ENCODE measurements around the gene MACF1.

The MACF1 gene

GRCh38 chr1:39268906-39269305 is 64.4 kb downstream of the MACF1 start:
- Histone ChIP-seq H3K4me3 (ENCODE audit: low read depth, low read length) (peak overlapping the region; percentile 37), H3K36me3 (ENCODE audit: control insufficient read depth, insufficient read depth, low read length) (peaks cover 7% of the 10 kb centered on the region; the same call in 1 of the 2 replicates), H3K9me3 (ENCODE audit: control insufficient read depth, insufficient read depth, low read length) (no peaks in the 10 kb centered on the region), H3K4me1 (ENCODE audit: control insufficient read depth, insufficient read depth, low read length) (peaks cover 59% of the 10 kb centered on the region), H3K27ac (ENCODE audit: low read depth, low read length) (peak overlapping the region; percentile 96), H3K9ac (ENCODE audit: low read depth, low read length) (peak overlapping the region; percentile 37; the same call in 1 of the 2 replicates), H3K27me3 (ENCODE audit: control insufficient read depth, insufficient read depth, low read length) (no peaks in the 10 kb centered on the region)

- Histone ChIP-seq H3K9ac (ENCODE audit: low read depth, low read length) (0 out of 2 replicates have a peak overlapping the region, but pooled peaks have one; percentile 11), H3K36me3 (ENCODE audit: control insufficient read depth, insufficient read depth, low read length) (peaks cover 7% of the 10 kb centered on the region; the same call in 1 of the 2 replicates), H3K27me3 (ENCODE audit: control insufficient read depth, insufficient read depth, low read length) (no peaks in the 10 kb centered on the region), H3K27ac (ENCODE audit: low read depth, low read length) (peak overlapping the region; percentile 96), H3K4me1 (ENCODE audit: control insufficient read depth, insufficient read depth, low read length) (peaks cover 59% of the 10 kb centered on the region), H3K4me3 (ENCODE audit: low read depth, low read length) (peak overlapping the region; percentile 37; the same call in 1 of the 2 replicates), H3K9me3 (ENCODE audit: control insufficient read depth, insufficient read depth, low read length) (no peaks in the 10 kb centered on the region)
Observed at GRCh38 chr1:39269349-39269748, 64.9 kb downstream of the MACF1 start.

GRCh38 chr1:39269791-39270342 is 65.4 kb downstream of the MACF1 start:
- H3K36me3 ChIP-seq (ENCODE audit: control insufficient read depth, insufficient read depth, low read length) = peaks cover 7% of the 10 kb centered on the region; the same call in 1 of the 2 replicates
- no peaks in the 10 kb centered on the region for H3K27me3 ChIP-seq (ENCODE audit: control insufficient read depth, insufficient read depth, low read length)
- peak overlapping the region; percentile 96 for H3K27ac ChIP-seq (ENCODE audit: low read depth, low read length)
- peak overlapping the region; percentile 37; the same call in 1 of the 2 replicates for H3K4me3 ChIP-seq (ENCODE audit: low read depth, low read length)
- 0 out of 2 replicates have a peak overlapping the region, but pooled peaks have one; percentile 11 for H3K9ac ChIP-seq (ENCODE audit: low read depth, low read length)
- H3K9me3 ChIP-seq (ENCODE audit: control insufficient read depth, insufficient read depth, low read length) = no peaks in the 10 kb centered on the region
- peaks cover 59% of the 10 kb centered on the region for H3K4me1 ChIP-seq (ENCODE audit: control insufficient read depth, insufficient read depth, low read length)

- H3K36me3 ChIP-seq (ENCODE audit: control insufficient read depth, insufficient read depth, low read length) = peaks cover 7% of the 10 kb centered on the region; the same call in 1 of the 2 replicates
- peaks cover 54% of the 10 kb centered on the region for H3K4me1 ChIP-seq (ENCODE audit: control insufficient read depth, insufficient read depth, low read length)
- peak overlapping the region; percentile 37; the same call in 1 of the 2 replicates for H3K4me3 ChIP-seq (ENCODE audit: low read depth, low read length)
- H3K9me3 ChIP-seq (ENCODE audit: control insufficient read depth, insufficient read depth, low read length) = no peaks in the 10 kb centered on the region
- no peak overlapping the region for H3K27ac ChIP-seq (ENCODE audit: low read depth, low read length)
- no peak overlapping the region for H3K9ac ChIP-seq (ENCODE audit: low read depth, low read length)
- H3K27me3 ChIP-seq (ENCODE audit: control insufficient read depth, insufficient read depth, low read length) = no peaks in the 10 kb centered on the region
Observed at GRCh38 chr1:39270368-39270767, 65.9 kb downstream of the MACF1 start.

GRCh38 chr1:39272027-39272797 is 67.7 kb downstream of the MACF1 start:
- H3K36me3 ChIP-seq (ENCODE audit: control insufficient read depth, insufficient read depth, low read length) = peaks cover 7% of the 10 kb centered on the region; the same call in 1 of the 2 replicates
- no peaks in the 10 kb centered on the region for H3K27me3 ChIP-seq (ENCODE audit: control insufficient read depth, insufficient read depth, low read length)
- H3K9me3 ChIP-seq (ENCODE audit: control insufficient read depth, insufficient read depth, low read length) = no peaks in the 10 kb centered on the region
- no peak overlapping the region for H3K27ac ChIP-seq (ENCODE audit: low read depth, low read length)
- no peak overlapping the region for H3K9ac ChIP-seq (ENCODE audit: low read depth, low read length)
- H3K4me1 ChIP-seq (ENCODE audit: control insufficient read depth, insufficient read depth, low read length) = peaks cover 49% of the 10 kb centered on the region
- H3K4me3 ChIP-seq (ENCODE audit: low read depth, low read length) = no peak overlapping the region

- no peaks in the 10 kb centered on the region for H3K9me3 ChIP-seq (ENCODE audit: control insufficient read depth, insufficient read depth, low read length)
- H3K4me3 ChIP-seq (ENCODE audit: low read depth, low read length) = no peak overlapping the region
- H3K36me3 ChIP-seq (ENCODE audit: control insufficient read depth, insufficient read depth, low read length) = peaks cover 7% of the 10 kb centered on the region; the same call in 1 of the 2 replicates
- no peak overlapping the region for H3K9ac ChIP-seq (ENCODE audit: low read depth, low read length)
- H3K27me3 ChIP-seq (ENCODE audit: control insufficient read depth, insufficient read depth, low read length) = no peaks in the 10 kb centered on the region
- no peak overlapping the region for H3K27ac ChIP-seq (ENCODE audit: low read depth, low read length)
- H3K4me1 ChIP-seq (ENCODE audit: control insufficient read depth, insufficient read depth, low read length) = peaks cover 49% of the 10 kb centered on the region
Observed at GRCh38 chr1:39272798-39273469, 68.4 kb downstream of the MACF1 start.

- H3K36me3 ChIP-seq (ENCODE audit: control insufficient read depth, insufficient read depth, low read length) = no peaks in the 10 kb centered on the region
- H3K9me3 ChIP-seq (ENCODE audit: control insufficient read depth, insufficient read depth, low read length) = no peaks in the 10 kb centered on the region
- no peak overlapping the region for H3K27ac ChIP-seq (ENCODE audit: low read depth, low read length)
- H3K4me3 ChIP-seq (ENCODE audit: low read depth, low read length) = no peak overlapping the region
- H3K27me3 ChIP-seq (ENCODE audit: control insufficient read depth, insufficient read depth, low read length) = no peaks in the 10 kb centered on the region
- H3K4me1 ChIP-seq (ENCODE audit: control insufficient read depth, insufficient read depth, low read length) = peaks cover 36% of the 10 kb centered on the region
- H3K9ac ChIP-seq (ENCODE audit: low read depth, low read length) = no peak overlapping the region
Observed at GRCh38 chr1:39275836-39276507, 71.5 kb downstream of the MACF1 start.

- Histone ChIP-seq H3K9ac (ENCODE audit: low read depth, low read length) (no peak overlapping the region), H3K9me3 (ENCODE audit: control insufficient read depth, insufficient read depth, low read length) (no peaks in the 10 kb centered on the region), H3K27me3 (ENCODE audit: control insufficient read depth, insufficient read depth, low read length) (no peaks in the 10 kb centered on the region), H3K4me3 (ENCODE audit: low read depth, low read length) (no peak overlapping the region), H3K36me3 (ENCODE audit: control insufficient read depth, insufficient read depth, low read length) (peaks cover 12% of the 10 kb centered on the region; the same call in 1 of the 2 replicates), H3K27ac (ENCODE audit: low read depth, low read length) (peak overlapping the region; percentile 54), H3K4me1 (ENCODE audit: control insufficient read depth, insufficient read depth, low read length) (peaks cover 32% of the 10 kb centered on the region)
Observed at GRCh38 chr1:39277879-39278278, 73.4 kb downstream of the MACF1 start.

- no peak overlapping the region for H3K4me3 ChIP-seq (ENCODE audit: low read depth, low read length)
- H3K4me1 ChIP-seq (ENCODE audit: control insufficient read depth, insufficient read depth, low read length) = peaks cover 16% of the 10 kb centered on the region
- H3K36me3 ChIP-seq (ENCODE audit: control insufficient read depth, insufficient read depth, low read length) = peaks cover 59% of the 10 kb centered on the region
- no peaks in the 10 kb centered on the region for H3K9me3 ChIP-seq (ENCODE audit: control insufficient read depth, insufficient read depth, low read length)
- peak overlapping the region; percentile 84 for H3K27ac ChIP-seq (ENCODE audit: low read depth, low read length)
- no peaks in the 10 kb centered on the region for H3K27me3 ChIP-seq (ENCODE audit: control insufficient read depth, insufficient read depth, low read length)
- no peak overlapping the region for H3K9ac ChIP-seq (ENCODE audit: low read depth, low read length)
Observed at GRCh38 chr1:39282537-39283216, 78.2 kb downstream of the MACF1 start.

GRCh38 chr1:39283858-39284257 is 79.4 kb downstream of the MACF1 start:
- Histone ChIP-seq H3K4me1 (ENCODE audit: control insufficient read depth, insufficient read depth, low read length) (peaks cover 4% of the 10 kb centered on the region; the same call in 1 of the 2 replicates), H3K4me3 (ENCODE audit: low read depth, low read length) (no peak overlapping the region), H3K9me3 (ENCODE audit: control insufficient read depth, insufficient read depth, low read length) (no peaks in the 10 kb centered on the region), H3K36me3 (ENCODE audit: control insufficient read depth, insufficient read depth, low read length) (peaks cover 68% of the 10 kb centered on the region), H3K9ac (ENCODE audit: low read depth, low read length) (no peak overlapping the region), H3K27ac (ENCODE audit: low read depth, low read length) (no peak overlapping the region), H3K27me3 (ENCODE audit: control insufficient read depth, insufficient read depth, low read length) (no peaks in the 10 kb centered on the region)
